H1 (cell line): ENCODE data around the gene VPREB1. TPM values are rescaled to one million over a fixed set of nuclear protein-coding genes. Genes with fewer than 3 reads are reported as not detected.

ENCODE experiments used
- CTCF ChIA-PET: fragments of 300-600 bp; sonication (Branson Sonifier 250); formaldehyde crosslinking; loops from one replicate; lab custom pipeline; 2021; ENCODE audit not compliant: partially characterized antibody; lab: Charles Lee
- POLR2A ChIA-PET: fragments of 300-600 bp; sonication (Branson Sonifier 250); formaldehyde crosslinking; loops from one replicate; lab custom pipeline; 2021; ENCODE audit warnings: inconsistent platforms; ENCODE audit not compliant: partially characterized antibody; lab: Charles Lee
- DNase-seq, 2 experiments: peaks; one replicate each; pipeline versions ENCODE4 v3.0.0 to v3.0.0-alpha.2; 2010 to 2022; ENCODE audit warnings: low spot score in 2 of 2, low read depth in 1 of 2, mixed read lengths in 1 of 2
- FAIRE-seq: peaks from 2 replicates; lab custom pipeline; 2011; peaks lifted over from hg19 to GRCh38; lab: Jason Lieb, UNC
- H2AFZ ChIP-seq: 2 replicates; pipeline ENCODE4 v1.8.1; 2012; ENCODE audit warnings: low read length, inconsistent platforms
- H2AK5ac ChIP-seq: 2 replicates; pipeline ENCODE4 v1.6.1; 2013; ENCODE audit warnings: low read depth, low read length
- H2BK120ac ChIP-seq: replicated peaks from 2 replicates; pipeline ENCODE3; 2013; ENCODE audit warnings: low read depth, low read length, inconsistent platforms
- H2BK12ac ChIP-seq: 2 replicates; pipeline ENCODE4 v1.6.1; 2013; ENCODE audit warnings: low read depth, low read length
- H2BK15ac ChIP-seq: 2 replicates; pipeline ENCODE4 v1.6.1; 2013; ENCODE audit warnings: low read length
- H2BK20ac ChIP-seq: 2 replicates; pipeline ENCODE4 v1.6.1; 2013; ENCODE audit warnings: low read length
- H2BK5ac ChIP-seq: 2 replicates; pipeline ENCODE4 v1.6.1; 2013; ENCODE audit warnings: low read depth, low read length
- H3K14ac ChIP-seq: 2 replicates; pipeline ENCODE4 v1.6.1; 2013; ENCODE audit warnings: inconsistent platforms; ENCODE audit not compliant: insufficient read length
- H3K18ac ChIP-seq: 2 replicates; pipeline ENCODE4 v1.6.1; 2013; ENCODE audit warnings: low read length; ENCODE audit errors: extremely low read depth
- H3K23ac ChIP-seq: 2 replicates; pipeline ENCODE4 v1.6.1; 2013; ENCODE audit warnings: inconsistent platforms; ENCODE audit not compliant: insufficient read length
- H3K23me2 ChIP-seq: 2 replicates; pipeline ENCODE4 v1.6.1; 2013; ENCODE audit warnings: low read depth, low read length
- H3K27ac ChIP-seq: 2 replicates; pipeline ENCODE4 v1.6.1; 2011; ENCODE audit warnings: low read depth, low read length, inconsistent platforms
- H3K27me3 ChIP-seq, 4 experiments: replicated peaks in 1 of 4; 1 replicate in 1 of 4; 2 replicates in 3 of 4; pipeline versions ENCODE4 v1.6.1 to v1.8.1; 2011 to 2013; ENCODE audit warnings: low read length in 3 of 4, mild to moderate bottlenecking in 3 of 4, inconsistent platforms in 2 of 4, mixed read lengths in 2 of 4, moderate library complexity in 1 of 4; ENCODE audit not compliant: control insufficient read depth in 3 of 4, insufficient read depth in 3 of 4; ENCODE audit errors: extremely low read depth in 1 of 4
- H3K36me3 ChIP-seq, 4 experiments: 2 replicates each; pipeline versions ENCODE4 v1.6.1 to v1.8.1; 2011 to 2013; ENCODE audit warnings: mild to moderate bottlenecking in 4 of 4, low read length in 3 of 4, moderate library complexity in 2 of 4, control low read depth in 1 of 4, inconsistent platforms in 1 of 4; ENCODE audit not compliant: insufficient read depth in 4 of 4, control insufficient read depth in 2 of 4
- H3K4ac ChIP-seq: replicated peaks from 2 replicates; pipeline ENCODE3; 2013; ENCODE audit warnings: low read length, low read depth, mixed read lengths, inconsistent platforms; ENCODE audit not compliant: insufficient read length
- H3K4me1 ChIP-seq, 4 experiments: replicated peaks in 1 of 4; 1 replicate in 1 of 4; 2 replicates in 3 of 4; pipeline versions ENCODE4 v1.6.1 to v1.8.1; 2011 to 2013; ENCODE audit warnings: low read length in 3 of 4, inconsistent platforms in 2 of 4, mixed read lengths in 1 of 4; ENCODE audit not compliant: insufficient read depth in 4 of 4, control insufficient read depth in 3 of 4
- H3K4me2 ChIP-seq, 2 experiments: 2 replicates each; pipeline versions ENCODE4 v1.6.1 to v1.8.1; 2011 to 2013; ENCODE audit warnings: low read depth in 2 of 2, low read length in 2 of 2, control low read depth in 1 of 2, inconsistent platforms in 1 of 2, mild to moderate bottlenecking in 1 of 2; ENCODE audit not compliant: insufficient read depth in 1 of 2
- H3K4me3 ChIP-seq, 4 experiments: fragments of 200-600, 300-600 bp in 1 of 4; sonication (generic), shearing (Covaris generic), sonication (Bioruptor Twin) in 1 of 4; 2 replicates each; pipeline versions ENCODE4 v1.5.1 to v1.8.1; 2011 to 2016; ENCODE audit warnings: low read length in 4 of 4, low read depth in 3 of 4, control low read depth in 2 of 4, inconsistent platforms in 2 of 4, mild to moderate bottlenecking in 2 of 4, mixed read lengths in 1 of 4, moderate library complexity in 1 of 4; ENCODE audit not compliant: insufficient read depth in 2 of 4; ENCODE audit errors: extremely low read depth in 1 of 4
- H3K56ac ChIP-seq: replicated peaks from 2 replicates; pipeline ENCODE3; 2013; ENCODE audit warnings: low read depth, mild to moderate bottlenecking, mixed read lengths, low read length, inconsistent platforms; ENCODE audit not compliant: insufficient read length
- H3K79me1 ChIP-seq: 2 replicates; pipeline ENCODE4 v1.6.1; 2013; ENCODE audit warnings: low read depth, low read length, control low read depth
- H3K79me2 ChIP-seq, 2 experiments: 2 replicates each; pipeline versions ENCODE4 v1.6.1 to v1.8.1; 2012 to 2013; ENCODE audit warnings: low read length in 2 of 2, mild to moderate bottlenecking in 2 of 2, inconsistent platforms in 1 of 2; ENCODE audit not compliant: insufficient read depth in 2 of 2, control insufficient read depth in 1 of 2
- H3K9ac ChIP-seq, 4 experiments: replicated peaks in 1 of 4; 1 replicate in 1 of 4; 2 replicates in 3 of 4; pipeline versions ENCODE4 v1.6.1 to v1.8.1; 2011 to 2013; ENCODE audit warnings: low read depth in 3 of 4, low read length in 3 of 4, control low read depth in 2 of 4, mild to moderate bottlenecking in 2 of 4, moderate library complexity in 2 of 4, inconsistent platforms in 1 of 4; ENCODE audit errors: extremely low read depth in 1 of 4
- H3K9me3 ChIP-seq, 2 experiments: 2 replicates each; pipeline versions ENCODE4 v1.6.1 to v1.8.1; 2012 to 2013; ENCODE audit warnings: mild to moderate bottlenecking in 2 of 2, moderate library complexity in 2 of 2, control low read depth in 1 of 2, inconsistent platforms in 1 of 2, low read depth in 1 of 2, low read length in 1 of 2, mixed read lengths in 1 of 2; ENCODE audit not compliant: insufficient read depth in 2 of 2
- H4K20me1 ChIP-seq, 2 experiments: replicated peaks in 1 of 2; 2 replicates each; pipeline versions ENCODE3 to v1.8.1; 2011 to 2013; ENCODE audit warnings: inconsistent platforms in 2 of 2, low read length in 2 of 2, mild to moderate bottlenecking in 1 of 2; ENCODE audit not compliant: insufficient read depth in 2 of 2, control insufficient read depth in 1 of 2
- H4K5ac ChIP-seq: 2 replicates; pipeline ENCODE4 v1.6.1; 2013; ENCODE audit warnings: low read length, low read depth, mixed read lengths, inconsistent platforms; ENCODE audit not compliant: insufficient read length
- H4K8ac ChIP-seq: 2 replicates; pipeline ENCODE4 v1.8.0; 2013; ENCODE audit warnings: mild to moderate bottlenecking, moderate library complexity, low read length, inconsistent platforms; ENCODE audit not compliant: insufficient read depth; ENCODE audit errors: extremely low read depth
- H4K91ac ChIP-seq: replicated peaks from 2 replicates; pipeline ENCODE3; 2013; ENCODE audit warnings: low read length, mixed read lengths, inconsistent platforms; ENCODE audit not compliant: insufficient read length
- ASH2L ChIP-seq: fragments of 200-600, 300-600 bp; sonication (generic); IDR thresholded peaks from one replicate; pipeline ENCODE4 v1.7.1; 2017; ENCODE audit warnings: low read length
- E2F6 ChIP-seq: IDR thresholded peaks from 2 replicates; pipeline ENCODE4 v1.6.1; 2012; ENCODE audit warnings: inconsistent platforms
- RFX5 ChIP-seq: IDR thresholded peaks from 2 replicates; pipeline ENCODE4 v1.6.1; 2011; ENCODE audit warnings: low read depth, low read length, improper control_type of control experiment, borderline replicate concordance
- RNF2 ChIP-seq: fragments of 200-900, 300-1000 bp; sonication (generic); IDR thresholded peaks from 2 replicates; pipeline ENCODE4 v1.7.1; 2016; ENCODE audit warnings: borderline replicate concordance, low read depth, mild to moderate bottlenecking, antibody characterized with exemption, low read length; ENCODE audit not compliant: poor library complexity, severe bottlenecking; ENCODE audit errors: missing control alignments
- SAP30 ChIP-seq: fragments of 300-600 bp; sonication (generic); IDR thresholded peaks from 2 replicates; pipeline ENCODE4 v1.7.1; 2012; ENCODE audit warnings: low read length, moderate library complexity, mild to moderate bottlenecking, inconsistent platforms; ENCODE audit not compliant: insufficient read depth, insufficient replicate concordance
- SP2 ChIP-seq: IDR thresholded peaks from 2 replicates; pipeline ENCODE4 v1.6.1; 2012; ENCODE audit warnings: mild to moderate bottlenecking, low read length, inconsistent platforms
- SRF ChIP-seq: IDR thresholded peaks from 2 replicates; pipeline ENCODE4 v1.6.1; 2011; ENCODE audit warnings: mild to moderate bottlenecking, low read depth, low read length, moderate library complexity
- SUZ12 ChIP-seq: fragments of 200-600 bp; sonication (generic); IDR thresholded peaks from 2 replicates; pipeline ENCODE4 v1.6.1; 2012; ENCODE audit warnings: mild to moderate bottlenecking, inconsistent platforms, low read length, moderate library complexity, mixed read lengths
- USF2 ChIP-seq: IDR thresholded peaks from 2 replicates; pipeline ENCODE4 v1.6.1; 2011; ENCODE audit warnings: low read length, improper control_type of control experiment
- YY1 ChIP-seq: IDR thresholded peaks from 2 replicates; pipeline ENCODE4 v1.6.1; 2011; ENCODE audit warnings: low read depth, mild to moderate bottlenecking, low read length
- ZNF274 ChIP-seq: IDR thresholded peaks from 2 replicates; pipeline ENCODE4 v1.7.0; 2012; ENCODE audit warnings: low read length, borderline replicate concordance; ENCODE audit errors: extremely low read depth
- WGBS, 2 experiments: shearing (Covaris generic) in 1 of 2; methylation state at CpG; one replicate each; pipeline versions ENCODE4 v1.1.6 to v1.1.7; 2013 to 2015; ENCODE audit warnings: low lambda C conversion rate in 2 of 2, mixed read lengths in 2 of 2, inconsistent platforms in 1 of 2, low coverage in 1 of 2, missing lambda C conversion rate in 1 of 2; ENCODE audit not compliant: insufficient replicate concordance in 2 of 2, insufficient coverage in 1 of 2, insufficient read length in 1 of 2; ENCODE audit errors: extremely low coverage in 1 of 2, missing lambda C conversion rate in 1 of 2; 5-methylcytosine and 5-hydroxymethylcytosine counted together
- polyA plus RNA-seq, 7 experiments: library from polyadenylated mRNA; depleted of rRNA in 3 of 7; stranded (reverse) in 5 of 7; unstranded in 2 of 7; fragments of >200 nt in 5 of 7; fragments of 200-250 nt in 2 of 7; gene quantifications; 1 replicate in 5 of 7; 2 replicates in 1 of 7; 4 replicates in 1 of 7; pipeline versions ENCODE4 v1.2.1 to v1.2.3, GENCODE V29; 2011 to 2013; ENCODE audit warnings: missing spikeins in 2 of 7, mixed read lengths in 2 of 7
- total RNA-seq: library from RNA; stranded (reverse); fragmentation: NEBNext Ultra II Directional; extraction: Animal tissue kit (Norgen Biotek cat#: 25700); gene quantifications from 2 replicates; pipeline ENCODE4 v1.2.1, GENCODE V29; 2021

The VPREB1 gene
- total and polyA plus RNA-seq, 2 of the 8 experiments (the other 6 are each of a cell fraction or from before 2014, with no cell fraction given) = not detected

GRCh38 chr22:22246706-22247105 lies 2.1 kb downstream of the VPREB1 start:
- H3K18ac ChIP-seq = no peak overlapping the region
- ChIA-PET POLR2A (no interaction called here), CTCF (interaction anchor here (0.6 to 5.0 kb wide), 6 partner anchors 11 to 298 kb away, joined by 3 to 31 read pairs (median 5); no protein-coding TSS in a partner anchor)
- H3K27me3 ChIP-seq = peaks cover 80 to 92% (median 90%) of the 10 kb centered on the region in 4 experiments
- 67% methylated on average over 9 of the region's 9 CpGs; no CpG with 5 or more reads in 1 of the 2 experiments for WGBS, 2 experiments
- H3K56ac ChIP-seq = no peak overlapping the region
- no peak overlapping the region for H3K4me3 ChIP-seq
- H4K20me1 ChIP-seq = peaks cover 7 to 17% of the 10 kb centered on the region in 2 experiments
- no peak overlapping the region for H2AK5ac ChIP-seq
- FAIRE-seq = no peak
- H3K14ac ChIP-seq = no peak overlapping the region
- H3K9ac ChIP-seq = no peak overlapping the region
- H3K4me1 ChIP-seq = no peaks in the 10 kb centered on the region
- H2BK120ac ChIP-seq = no peak overlapping the region
- no peak overlapping the region for H3K27ac ChIP-seq
- H2BK15ac ChIP-seq = no peak overlapping the region
- H3K23ac ChIP-seq = no peak overlapping the region
- H4K91ac ChIP-seq = no peak overlapping the region
- no peak overlapping the region for H2BK12ac ChIP-seq
- H3K9me3 ChIP-seq = no peaks in the 10 kb centered on the region
- H2BK20ac ChIP-seq = no peak overlapping the region
- H3K4ac ChIP-seq = no peak overlapping the region
- H4K5ac ChIP-seq = no peak overlapping the region
- H3K23me2 ChIP-seq = no peaks in the 10 kb centered on the region
- H3K79me1 ChIP-seq = no peaks in the 10 kb centered on the region
- H3K79me2 ChIP-seq = no peaks in the 10 kb centered on the region
- H4K8ac ChIP-seq = no peak overlapping the region
- DNase-seq = no peak
- H2AFZ ChIP-seq = no peak overlapping the region
- no peaks in the 10 kb centered on the region for H3K36me3 ChIP-seq
- H3K4me2 ChIP-seq = no peak overlapping the region
- no peak overlapping the region for H2BK5ac ChIP-seq
- TF ChIP-seq SP2 (no peak), ZNF274 (no peak), USF2 (no peak), YY1 (no peak), SAP30 (no peak), SRF (no peak), RFX5 (no peak), E2F6 (no peak), SUZ12 (no peak), ASH2L (no peak), RNF2 (no peak)
